ENCODE measurements around the gene ATP12A. TPM values are rescaled to one million over a fixed set of nuclear protein-coding genes. Genes with fewer than 3 reads are reported as not detected.

The ATP12A gene
- polyA plus RNA-seq, 3 donors, result not detected

- Histone ChIP-seq H4K20me1 (ENCODE audit: insufficient read depth, low read length) (no peaks in the 10 kb centered on the region), H2AFZ (ENCODE audit: insufficient read depth, low read depth, low read length, poor library complexity, severe bottlenecking) (no peak overlapping the region), H3K79me2 (ENCODE audit: insufficient read depth, low read length) (no peaks in the 10 kb centered on the region), H3K4me3 (replicated peaks in 1 of 3; ENCODE audit: low read depth in 2 of 3, low read length in 3 of 3) (no peak overlapping the region), H3K9ac (ENCODE audit: insufficient read depth, low read length, poor library complexity, severe bottlenecking) (no peak overlapping the region), H3K4me1 (ENCODE audit: control insufficient read depth in 1 of 2, insufficient read depth in 2 of 2, low read length in 2 of 2) (peaks cover 3 to 6% of the 10 kb centered on the region in 2 donors), H3K27me3 (ENCODE audit: control insufficient read depth in 2 of 2, insufficient read depth in 2 of 2, low read length in 2 of 2) (no peaks in the 10 kb centered on the region), H3K4me2 (replicated peaks; ENCODE audit: extremely low read depth, low read length, poor library complexity, severe bottlenecking) (no peak overlapping the region), H3K27ac (ENCODE audit: low read depth in 1 of 2, low read length in 2 of 2) (no peak overlapping the region), H3K9me3 (replicated peaks in 1 of 2; ENCODE audit: control insufficient read depth in 1 of 2, insufficient read depth in 1 of 2, low read length in 2 of 2) (no peaks in the 10 kb centered on the region), H3K36me3 (replicated peaks in 1 of 2; ENCODE audit: control insufficient read depth in 1 of 2, insufficient read depth in 2 of 2, low read length in 2 of 2) (no peaks in the 10 kb centered on the region)
- H3K9me3 Mint-ChIP-seq, result peaks cover 0 to 3% (median 2%) of the 10 kb centered on the region in 7 donors
- DNase-seq, result no peak
- peaks cover 10% of the 10 kb centered on the region for H3K4me1 Mint-ChIP-seq
- peaks cover 0 to 4% (median 0%) of the 10 kb centered on the region in 3 donors for H3K27me3 Mint-ChIP-seq (ENCODE audit: low read depth in 3 of 3)
- TF ChIP-seq, protein P1, sequence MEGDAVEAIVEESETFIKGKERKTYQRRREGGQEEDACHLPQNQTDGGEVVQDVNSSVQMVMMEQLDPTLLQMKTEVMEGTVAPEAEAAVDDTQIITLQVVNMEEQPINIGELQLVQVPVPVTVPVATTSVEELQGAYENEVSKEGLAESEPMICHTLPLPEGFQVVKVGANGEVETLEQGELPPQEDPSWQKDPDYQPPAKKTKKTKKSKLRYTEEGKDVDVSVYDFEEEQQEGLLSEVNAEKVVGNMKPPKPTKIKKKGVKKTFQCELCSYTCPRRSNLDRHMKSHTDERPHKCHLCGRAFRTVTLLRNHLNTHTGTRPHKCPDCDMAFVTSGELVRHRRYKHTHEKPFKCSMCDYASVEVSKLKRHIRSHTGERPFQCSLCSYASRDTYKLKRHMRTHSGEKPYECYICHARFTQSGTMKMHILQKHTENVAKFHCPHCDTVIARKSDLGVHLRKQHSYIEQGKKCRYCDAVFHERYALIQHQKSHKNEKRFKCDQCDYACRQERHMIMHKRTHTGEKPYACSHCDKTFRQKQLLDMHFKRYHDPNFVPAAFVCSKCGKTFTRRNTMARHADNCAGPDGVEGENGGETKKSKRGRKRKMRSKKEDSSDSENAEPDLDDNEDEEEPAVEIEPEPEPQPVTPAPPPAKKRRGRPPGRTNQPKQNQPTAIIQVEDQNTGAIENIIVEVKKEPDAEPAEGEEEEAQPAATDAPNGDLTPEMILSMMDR (IDR thresholded peaks at IDR 0.05), result no peak
- WGBS (ENCODE audit: insufficient coverage), result 95% methylated on average over 3 of the region's 5 CpGs
- H3K27ac Mint-ChIP-seq, result peak overlapping the region in 1 of 7 donors; percentile 59
- no peak overlapping the region for H3K4me3 Mint-ChIP-seq
- H3K36me3 Mint-ChIP-seq, result no peaks in the 10 kb centered on the region
- intact Hi-C loops (cut with micrococcal nuclease), result no loop called here
Observed at GRCh38 chr13:24631922-24632321, 48.3 kb upstream of the ATP12A start.

DNA sequence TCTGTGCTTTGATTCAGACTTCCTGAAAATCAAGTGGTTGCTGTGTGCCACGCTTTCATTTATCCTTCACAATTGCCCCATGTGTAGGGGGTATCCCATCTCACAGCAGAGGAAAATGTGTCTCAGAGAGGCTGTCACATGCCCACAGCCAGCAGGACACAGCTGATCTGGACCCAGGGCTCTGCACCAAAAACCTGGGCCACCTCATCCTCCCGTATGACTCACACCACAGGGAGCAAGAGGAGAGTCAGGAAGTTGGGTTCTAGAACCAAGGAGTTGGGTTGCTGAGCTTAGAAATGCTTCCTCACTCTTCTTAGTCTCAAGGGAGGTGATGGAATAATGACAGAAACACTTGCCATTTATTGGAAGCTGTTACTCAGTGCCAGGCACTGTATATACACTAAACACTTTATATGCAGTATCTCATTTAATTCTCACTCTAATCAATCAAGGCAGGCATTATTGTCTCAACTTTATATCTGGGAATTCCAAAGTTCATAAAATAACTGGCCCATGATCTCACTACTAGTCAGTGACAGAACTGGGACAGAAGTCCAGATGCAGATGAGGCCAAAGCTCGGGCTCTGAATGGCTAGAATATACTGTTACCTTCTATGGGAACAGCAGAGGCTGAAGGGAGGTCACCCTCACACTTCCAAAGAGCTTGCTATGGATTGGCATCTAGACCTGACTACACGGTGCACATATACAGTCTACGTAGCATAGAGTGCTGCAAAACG is 47.7 kb upstream of the ATP12A start:
- intact Hi-C loops (cut with micrococcal nuclease), result no loop called here
- no peaks in the 10 kb centered on the region for H3K36me3 Mint-ChIP-seq
- peaks cover 0 to 5% (median 3%) of the 10 kb centered on the region in 7 donors for H3K9me3 Mint-ChIP-seq
- Histone ChIP-seq H3K27ac (ENCODE audit: low read depth in 1 of 2, low read length in 2 of 2) (no peak overlapping the region), H3K9ac (ENCODE audit: insufficient read depth, low read length, poor library complexity, severe bottlenecking) (no peak overlapping the region), H4K20me1 (ENCODE audit: insufficient read depth, low read length) (no peaks in the 10 kb centered on the region), H3K36me3 (replicated peaks in 1 of 2; ENCODE audit: control insufficient read depth in 1 of 2, insufficient read depth in 2 of 2, low read length in 2 of 2) (no peaks in the 10 kb centered on the region), H3K4me3 (replicated peaks in 1 of 3; ENCODE audit: low read depth in 2 of 3, low read length in 3 of 3) (no peak overlapping the region), H3K4me2 (replicated peaks; ENCODE audit: extremely low read depth, low read length, poor library complexity, severe bottlenecking) (no peak overlapping the region), H3K27me3 (ENCODE audit: control insufficient read depth in 2 of 2, insufficient read depth in 2 of 2, low read length in 2 of 2) (no peaks in the 10 kb centered on the region), H3K79me2 (ENCODE audit: insufficient read depth, low read length) (no peaks in the 10 kb centered on the region), H3K4me1 (ENCODE audit: control insufficient read depth in 1 of 2, insufficient read depth in 2 of 2, low read length in 2 of 2) (peaks cover 3 to 6% of the 10 kb centered on the region in 2 donors), H2AFZ (ENCODE audit: insufficient read depth, low read depth, low read length, poor library complexity, severe bottlenecking) (no peak overlapping the region), H3K9me3 (replicated peaks in 1 of 2; ENCODE audit: control insufficient read depth in 1 of 2, insufficient read depth in 1 of 2, low read length in 2 of 2) (no peaks in the 10 kb centered on the region)
- WGBS (ENCODE audit: insufficient coverage), result 100% methylated on average over 3 of the region's 6 CpGs
- peaks cover 10% of the 10 kb centered on the region for H3K4me1 Mint-ChIP-seq
- peaks cover 0 to 7% (median 3%) of the 10 kb centered on the region in 3 donors for H3K27me3 Mint-ChIP-seq (ENCODE audit: low read depth in 3 of 3)
- TF ChIP-seq, protein P1 (IDR thresholded peaks at IDR 0.05), result no peak
- H3K4me3 Mint-ChIP-seq, result no peak overlapping the region
- peak overlapping the region in 1 of 7 donors; percentile 59 for H3K27ac Mint-ChIP-seq
- DNase-seq, result peak; percentile 5 to 63 (median 12)

All from CD14-positive monocyte (primary cell).